HG03139 (cell line): ENCODE data around the gene OSBPL7.
"Not testable (repeated sequence)": the region's sequence is repeated elsewhere in the genome, so short reads cannot be mapped to it uniquely, and the experiment has no call there.

Source experiments
- ATAC-seq: cut with Tn5 transposase; IDR thresholded peaks from one replicate; pipeline ENCODE4 v1.9.1; 2021; ENCODE audit not compliant: unreplicated experiment

The OSBPL7 gene

GRCh38 chr17:47776330-47777197 is 45.0 kb downstream of the OSBPL7 start:
- ATAC-seq: no peak

GRCh38 chr17:47774987-47775580 is 46.5 kb downstream of the OSBPL7 start:
- ATAC-seq: no peak

GRCh38 chr17:47774331-47774730 is 47.3 kb downstream of the OSBPL7 start:
- no peak for ATAC-seq

DNA sequence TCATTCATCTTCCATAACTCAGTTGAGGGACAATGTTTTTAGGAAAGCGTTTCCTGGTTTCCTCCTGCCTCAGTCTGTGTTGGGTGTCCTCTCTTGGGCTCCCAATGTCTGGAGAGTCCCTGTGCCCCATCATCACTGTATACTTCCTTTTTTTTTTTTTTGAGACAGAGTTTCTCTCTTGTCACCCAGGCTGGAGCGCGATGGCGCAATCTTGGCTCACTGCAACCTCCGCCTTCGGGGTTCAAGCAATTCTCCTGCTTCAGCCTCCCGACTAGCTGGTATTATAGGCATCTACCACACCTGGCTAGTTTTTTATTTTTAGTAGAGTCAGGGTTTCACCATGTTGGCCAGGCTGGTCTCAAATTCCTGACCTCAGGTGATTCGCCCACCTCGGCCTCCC is 47.9 kb downstream of the OSBPL7 start:
- ATAC-seq: not testable (repeated sequence)

DNA sequence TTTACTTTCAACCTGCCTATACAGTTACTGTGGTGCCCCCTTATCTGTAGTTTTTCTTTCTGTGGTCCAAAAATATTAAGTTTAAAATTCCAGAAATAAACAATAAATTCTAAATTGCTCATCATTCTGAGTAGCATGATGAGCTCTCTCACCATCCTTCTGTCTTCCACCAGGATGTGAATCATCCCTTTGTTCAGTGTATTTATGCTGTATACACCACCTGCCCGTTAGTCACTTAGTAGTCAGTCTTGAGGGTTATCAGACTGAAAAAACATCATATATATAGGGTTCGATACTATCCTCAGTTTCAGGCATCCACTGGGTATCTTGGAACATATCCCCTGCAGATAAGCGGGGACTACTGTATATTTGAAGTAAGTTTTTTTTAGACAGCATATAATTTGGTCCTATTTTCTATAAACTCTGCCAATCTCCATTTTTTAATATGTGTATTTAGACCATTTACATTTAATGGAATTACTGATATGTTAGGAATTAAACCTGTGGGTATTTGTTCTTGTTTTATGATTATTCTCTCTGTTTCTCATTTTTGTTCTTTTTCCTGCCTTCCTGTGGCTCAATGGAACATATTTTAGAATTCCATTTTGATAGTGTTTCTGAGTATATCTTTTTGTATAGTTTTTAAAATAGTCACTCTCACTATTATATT is 57.5 kb downstream of the OSBPL7 start:
- no peak for ATAC-seq

GRCh38 chr17:47762728-47763127 is 58.9 kb downstream of the OSBPL7 start:
- no peak for ATAC-seq

- no peak for ATAC-seq
These were observed 61.0 kb downstream of the OSBPL7 start for GRCh38 chr17:47760409-47761140.

GRCh38 chr17:47757386-47757785 is 64.2 kb downstream of the OSBPL7 start:
- ATAC-seq: no peak
